Measurements from ENCODE around the gene GAMT.

DNA sequence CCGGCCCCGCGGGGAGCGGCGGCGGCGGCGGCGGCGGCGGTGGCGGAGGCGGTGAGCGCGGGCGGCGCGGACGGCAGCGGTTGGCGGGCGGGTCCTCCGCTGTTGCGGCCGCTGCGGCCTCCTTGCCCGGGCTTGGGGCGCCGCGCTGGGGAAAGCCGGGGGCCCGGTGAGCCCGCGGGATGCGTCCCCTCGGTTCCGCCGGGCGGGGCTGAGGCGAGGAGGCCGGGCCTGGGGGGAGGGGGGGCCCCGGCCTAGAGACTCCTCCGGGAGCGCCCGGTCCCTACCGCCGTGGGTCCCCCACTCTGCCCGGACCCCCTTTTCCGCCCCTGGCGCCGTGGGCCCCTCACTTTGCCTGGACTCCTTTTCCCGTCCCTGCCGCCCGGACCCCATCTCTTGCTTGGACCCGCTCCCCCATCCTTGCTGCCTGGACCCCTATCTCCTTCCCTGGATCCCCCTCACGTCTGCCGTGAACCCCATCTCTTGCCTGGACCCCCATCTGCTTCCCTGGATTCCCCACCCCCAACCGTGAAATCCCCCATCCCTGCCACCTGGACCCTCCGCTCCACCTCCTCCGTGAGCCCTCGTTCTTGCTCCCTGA is 46.3 kb downstream of the GAMT start:
- TF ChIP-seq, protein P1, sequence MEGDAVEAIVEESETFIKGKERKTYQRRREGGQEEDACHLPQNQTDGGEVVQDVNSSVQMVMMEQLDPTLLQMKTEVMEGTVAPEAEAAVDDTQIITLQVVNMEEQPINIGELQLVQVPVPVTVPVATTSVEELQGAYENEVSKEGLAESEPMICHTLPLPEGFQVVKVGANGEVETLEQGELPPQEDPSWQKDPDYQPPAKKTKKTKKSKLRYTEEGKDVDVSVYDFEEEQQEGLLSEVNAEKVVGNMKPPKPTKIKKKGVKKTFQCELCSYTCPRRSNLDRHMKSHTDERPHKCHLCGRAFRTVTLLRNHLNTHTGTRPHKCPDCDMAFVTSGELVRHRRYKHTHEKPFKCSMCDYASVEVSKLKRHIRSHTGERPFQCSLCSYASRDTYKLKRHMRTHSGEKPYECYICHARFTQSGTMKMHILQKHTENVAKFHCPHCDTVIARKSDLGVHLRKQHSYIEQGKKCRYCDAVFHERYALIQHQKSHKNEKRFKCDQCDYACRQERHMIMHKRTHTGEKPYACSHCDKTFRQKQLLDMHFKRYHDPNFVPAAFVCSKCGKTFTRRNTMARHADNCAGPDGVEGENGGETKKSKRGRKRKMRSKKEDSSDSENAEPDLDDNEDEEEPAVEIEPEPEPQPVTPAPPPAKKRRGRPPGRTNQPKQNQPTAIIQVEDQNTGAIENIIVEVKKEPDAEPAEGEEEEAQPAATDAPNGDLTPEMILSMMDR (conservative IDR thresholded peaks at IDR 0.05), result no peak
- no peak for TF ChIP-seq EZH2 (IDR thresholded peaks at IDR 0.05; ENCODE audit: low read depth)

All from PC-9 (cell line).